Uterus (tissue), 4 donors: ENCODE measurements around the gene LENG9. TPM values are rescaled to one million over a fixed set of nuclear protein-coding genes. Genes with fewer than 3 reads are reported as not detected.

Experiments
- DNase-seq, 2 donors: peaks; one replicate each; pipeline ENCODE4 v3.0.0-alpha.2; 2019 to 2020
- H3K27ac ChIP-seq, 2 donors: fragments of 200-600 bp; sonication (generic); 1 replicate in 1 of 2; 2 replicates in 1 of 2; pipeline ENCODE4 v1.5.1; 2016 to 2018
- H3K27me3 ChIP-seq, 2 donors: fragments of 200-600 bp; sonication (generic); one replicate each; pipeline ENCODE4 v1.5.1; 2018 to 2019; ENCODE audit warnings: control low read depth in 1 of 2
- H3K36me3 ChIP-seq, 2 donors: fragments of 200-600 bp; sonication (generic); one replicate each; pipeline ENCODE4 v1.5.1; 2019; ENCODE audit warnings: control low read depth in 1 of 2
- H3K4me1 ChIP-seq, 2 donors: fragments of 200-600 bp; sonication (generic); one replicate each; pipeline ENCODE4 v1.5.1; 2018 to 2019; ENCODE audit warnings: control low read depth in 1 of 2
- H3K4me3 ChIP-seq, 2 donors: fragments of 200-600 bp; sonication (generic); 1 replicate in 1 of 2; 2 replicates in 1 of 2; pipeline ENCODE4 v1.5.1; 2018 to 2019; ENCODE audit warnings: mild to moderate bottlenecking in 1 of 2
- H3K9me3 ChIP-seq, 2 donors: fragments of 200-600 bp; sonication (generic); one replicate each; pipeline ENCODE4 v1.5.1; 2019; ENCODE audit warnings: control low read depth in 1 of 2
- CTCF ChIP-seq, 4 experiments: fragments of 200-600 bp in 2 of 4; fragments of 450-650 bp in 2 of 4; sonication (generic) in 2 of 4; IDR thresholded peaks; one replicate each; pipeline ENCODE4 v1.5.1; 2016 to 2019; ENCODE audit warnings: antibody characterized with exemption in 4 of 4, mild to moderate bottlenecking in 2 of 4, moderate library complexity in 1 of 4
- POLR2A ChIP-seq, 2 donors: fragments of 450-650 bp; IDR thresholded peaks; one replicate each; pipeline ENCODE4 v1.6.1; 2016; ENCODE audit warnings: antibody characterized with exemption in 2 of 2, mild to moderate bottlenecking in 1 of 2, moderate library complexity in 1 of 2
- intact Hi-C: fragments of 100-400 bp; cut with DNase I; formaldehyde crosslinking; loops from one replicate; pipeline ENCODE4 v1.15.1; 2023; ENCODE audit warnings: low total_unique reads
- total RNA-seq, 4 donors: library from RNA; depleted of rRNA in 3 of 4; stranded (reverse); fragments of >200 nt in 3 of 4; gene quantifications; one replicate each; pipeline versions ENCODE4 v1.1.0 to v1.2.4, GENCODE V29; 2014 to 2023
- donor health status: DM: yes; HTN: yes; CAD: no.

LENG9 gene
- total RNA-seq, 4 donors from 2014 or later: 3.7 to 7.1 (median 3.8) TPM; not detected in 1

- no peaks in the 10 kb centered on the region for H3K9me3 ChIP-seq
- peak overlapping the region in 1 of 2 donors; percentile 60 for H3K27ac ChIP-seq
- H3K4me3 ChIP-seq: no peak overlapping the region
- DNase-seq: no peak
- intact Hi-C loops: no loop called here
- H3K4me1 ChIP-seq: no peaks in the 10 kb centered on the region
- no peak for TF ChIP-seq CTCF (IDR thresholded peaks at IDR 0.05)
- no peak for TF ChIP-seq POLR2A (IDR thresholded peaks at IDR 0.05)
- H3K36me3 ChIP-seq: no peaks in the 10 kb centered on the region
- peaks cover 3 to 4% of the 10 kb centered on the region in 2 donors for H3K27me3 ChIP-seq
These were observed 42.1 kb downstream of the LENG9 start for GRCh38 chr19:54421521-54421920.

DNA sequence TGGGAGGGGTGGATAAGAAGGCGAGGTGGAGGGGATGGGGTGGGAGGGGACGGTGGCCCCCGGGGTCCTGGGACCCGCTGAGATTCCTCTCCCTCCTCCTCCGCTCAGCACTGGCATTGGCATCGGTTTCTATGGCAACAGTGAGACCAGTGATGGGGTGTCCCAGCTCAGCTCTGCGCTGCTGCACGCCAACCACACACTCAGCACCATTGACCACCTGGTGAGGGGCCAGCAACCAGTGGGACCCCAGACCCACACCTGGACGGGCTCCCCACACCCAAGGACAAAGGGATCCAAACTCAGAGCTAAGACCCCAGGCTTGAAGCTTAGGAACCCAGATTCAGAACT lies 42.4 kb downstream of the LENG9 start:
- peaks cover 3 to 7% of the 10 kb centered on the region in 2 donors for H3K27me3 ChIP-seq
- H3K9me3 ChIP-seq: no peaks in the 10 kb centered on the region
- no peak overlapping the region for H3K4me3 ChIP-seq
- TF ChIP-seq CTCF (IDR thresholded peaks at IDR 0.05) (no peak), POLR2A (IDR thresholded peaks at IDR 0.05) (no peak)
- intact Hi-C loops: no loop called here
- peak overlapping the region in 1 of 2 donors; percentile 60 for H3K27ac ChIP-seq
- no peaks in the 10 kb centered on the region for H3K4me1 ChIP-seq
- H3K36me3 ChIP-seq: no peaks in the 10 kb centered on the region
- DNase-seq: no peak

GRCh38 chr19:54420383-54421168 lies 43.0 kb downstream of the LENG9 start:
- Histone ChIP-seq H3K27me3 (peaks cover 3 to 13% of the 10 kb centered on the region in 2 donors), H3K27ac (peak overlapping the region in 1 of 2 donors; percentile 60), H3K9me3 (no peaks in the 10 kb centered on the region), H3K4me3 (no peak overlapping the region), H3K36me3 (no peaks in the 10 kb centered on the region), H3K4me1 (no peaks in the 10 kb centered on the region)
- no peak for DNase-seq
- TF ChIP-seq POLR2A (IDR thresholded peaks at IDR 0.05) (no peak), CTCF (IDR thresholded peaks at IDR 0.05) (no peak)
- intact Hi-C loops: no loop called here

DNA sequence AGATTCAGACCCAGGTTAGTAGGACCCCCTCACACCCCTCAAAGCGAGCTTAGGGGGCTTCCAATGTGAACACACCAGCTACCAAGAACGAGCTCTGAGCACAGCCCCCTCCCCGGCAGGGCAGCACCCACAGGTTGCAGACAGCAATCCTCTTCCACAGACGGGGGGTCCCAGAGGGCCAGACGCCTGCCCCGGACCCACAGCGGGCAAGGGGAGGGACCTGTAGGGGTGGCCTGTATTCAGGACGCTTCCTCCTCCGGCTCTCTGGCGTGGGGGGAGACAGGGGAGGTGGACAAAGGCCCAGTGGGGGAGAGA lies 43.6 kb downstream of the LENG9 start:
- Histone ChIP-seq H3K36me3 (no peaks in the 10 kb centered on the region), H3K4me3 (no peak overlapping the region), H3K9me3 (no peaks in the 10 kb centered on the region), H3K4me1 (no peaks in the 10 kb centered on the region), H3K27ac (peak overlapping the region in 1 of 2 donors; percentile 60), H3K27me3 (peaks cover 3 to 16% of the 10 kb centered on the region in 2 donors)
- TF ChIP-seq CTCF (IDR thresholded peaks at IDR 0.05) (no peak), POLR2A (IDR thresholded peaks at IDR 0.05) (no peak)
- intact Hi-C loops: no loop called here
- DNase-seq: no peak

DNA sequence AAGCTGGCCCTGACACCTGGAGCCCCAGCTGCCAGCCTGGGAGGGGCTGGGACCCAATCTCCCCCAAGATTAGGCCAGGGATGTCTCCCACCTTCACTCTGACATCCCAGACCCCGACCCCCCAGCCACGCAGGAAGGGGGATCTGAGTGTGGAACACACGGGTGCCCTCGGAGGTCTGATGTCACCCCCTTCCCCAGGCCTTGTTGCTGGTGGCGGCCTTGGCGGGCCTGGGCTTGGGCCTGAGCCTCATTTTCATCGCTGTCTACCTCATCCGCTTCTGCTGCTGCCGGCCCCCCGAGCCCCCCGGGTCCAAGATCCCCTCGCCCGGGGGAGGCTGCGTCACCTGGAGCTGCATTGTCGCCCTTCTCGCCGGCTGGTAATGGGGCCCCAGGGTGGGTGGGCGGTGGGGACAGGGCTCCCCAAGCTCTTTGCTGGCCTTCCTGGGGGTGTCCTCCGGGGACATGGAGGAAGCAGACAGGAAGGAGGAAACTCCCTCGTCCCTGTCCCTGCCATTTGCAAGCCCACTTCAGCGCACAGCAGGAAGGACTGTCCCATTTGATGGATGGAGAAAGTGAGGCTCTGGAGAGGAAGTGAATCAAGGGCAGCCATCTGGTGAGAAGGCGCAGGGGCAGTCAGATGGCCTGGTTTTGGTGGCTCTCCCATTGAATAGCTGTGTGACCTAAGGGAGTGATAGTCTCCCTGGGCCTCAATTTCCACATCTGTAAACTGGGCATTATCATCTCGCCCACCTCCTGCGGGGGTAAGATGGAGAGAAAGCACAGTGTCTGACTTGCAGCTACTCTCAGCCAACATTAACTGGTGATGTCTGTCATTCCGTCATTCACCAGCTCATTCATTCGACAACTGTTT lies 44.4 kb downstream of the LENG9 start:
- Histone ChIP-seq H3K4me3 (no peak overlapping the region), H3K27ac (peak overlapping the region in 1 of 2 donors; percentile 60), H3K27me3 (peaks cover 3 to 22% of the 10 kb centered on the region in 2 donors), H3K4me1 (no peaks in the 10 kb centered on the region), H3K36me3 (no peaks in the 10 kb centered on the region), H3K9me3 (no peaks in the 10 kb centered on the region)
- DNase-seq: no peak
- intact Hi-C loops: no loop called here
- TF ChIP-seq CTCF (IDR thresholded peaks at IDR 0.05) (no peak), POLR2A (IDR thresholded peaks at IDR 0.05) (no peak)
